AG08395 (cell line): ENCODE measurements around the gene CTCFL.
"Not testable (repeated sequence)": the region's sequence is repeated elsewhere in the genome, so short reads cannot be mapped to it uniquely, and the experiment has no call there.

Experiments
- DNase-seq: peaks from one replicate; pipeline ENCODE4 v3.0.0; 2012; ENCODE audit warnings: mixed read lengths, low spot score

CTCFL gene

DNA sequence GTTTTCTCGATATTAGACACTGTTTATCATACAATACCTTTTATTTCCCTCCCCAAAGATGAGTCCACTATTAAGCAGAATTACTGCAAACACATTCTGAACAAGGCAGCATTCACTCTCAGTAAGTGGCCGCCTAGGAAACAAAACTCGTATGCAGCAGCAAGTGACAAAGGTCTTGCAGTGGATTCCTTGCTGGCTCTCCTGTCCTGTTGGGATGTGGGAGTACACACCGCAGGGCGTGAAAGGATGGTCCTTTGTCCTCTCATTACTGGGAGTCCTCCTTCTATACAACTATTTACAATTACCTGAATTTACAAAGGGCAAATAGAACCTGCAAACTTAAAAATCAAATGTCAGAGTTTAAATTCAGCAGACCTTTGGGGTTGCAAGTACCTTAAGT lies 16.1 kb downstream of the CTCFL start:
- DNase-seq, result no peak

DNA sequence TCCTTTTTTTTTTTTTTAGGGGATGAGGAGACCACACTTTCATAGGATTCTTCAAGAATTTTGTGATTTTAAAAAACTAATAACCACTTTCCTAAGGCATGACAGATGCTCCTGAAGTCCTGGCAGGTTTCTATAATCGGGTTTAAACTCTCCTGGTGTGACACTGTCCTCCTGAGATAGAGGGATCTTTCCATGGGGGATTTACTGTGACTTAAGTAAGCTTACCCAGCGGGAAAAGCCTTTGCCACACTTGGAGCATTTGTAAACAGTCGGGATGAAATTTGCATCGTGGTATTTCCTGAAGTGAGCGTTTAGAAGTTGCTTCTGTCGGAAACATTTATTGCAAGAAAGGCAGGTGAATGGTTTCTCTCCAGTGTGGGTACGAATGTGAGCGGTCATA lies 16.6 kb downstream of the CTCFL start:
- no peak for DNase-seq

DNA sequence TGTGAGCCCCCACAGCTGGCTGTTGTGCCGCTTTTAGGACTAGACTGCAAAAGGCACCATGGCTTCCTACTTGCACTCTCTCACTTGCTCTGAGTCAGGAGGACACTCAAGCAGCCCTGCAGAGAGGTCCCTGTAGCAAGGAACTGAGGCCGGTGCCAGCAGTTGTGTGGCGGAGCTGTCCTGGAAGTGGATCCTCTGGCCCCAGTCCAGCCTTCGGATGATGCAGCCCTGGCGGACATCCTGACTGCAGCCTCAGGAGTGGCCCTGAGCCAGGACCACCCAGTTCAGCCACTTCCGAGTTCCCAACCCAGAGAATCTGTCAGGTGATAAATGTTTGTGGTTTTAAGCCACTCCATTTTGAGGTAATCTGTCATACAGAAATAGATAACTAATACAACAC lies 17.5 kb downstream of the CTCFL start:
- peak; percentile 12 for DNase-seq

DNA sequence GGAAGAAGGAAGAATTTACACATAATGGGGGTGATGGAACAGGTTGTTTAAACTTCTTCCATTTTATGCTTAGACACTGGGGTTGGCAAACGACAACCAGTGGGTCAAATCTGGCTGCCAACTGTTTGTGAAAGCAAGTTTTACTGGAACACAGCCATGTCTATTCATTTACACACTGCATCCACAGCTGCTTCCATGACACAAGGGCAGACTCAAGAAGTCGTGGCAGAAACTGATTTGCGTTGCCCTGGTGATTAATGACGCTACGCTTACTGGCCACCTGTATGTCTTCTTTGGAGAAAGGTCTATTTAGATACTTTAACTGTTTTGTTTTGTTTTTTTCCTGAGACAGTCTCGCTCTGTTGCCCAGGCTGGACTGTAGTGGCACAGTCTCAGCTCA lies 19.0 kb downstream of the CTCFL start:
- DNase-seq, result no peak

DNA sequence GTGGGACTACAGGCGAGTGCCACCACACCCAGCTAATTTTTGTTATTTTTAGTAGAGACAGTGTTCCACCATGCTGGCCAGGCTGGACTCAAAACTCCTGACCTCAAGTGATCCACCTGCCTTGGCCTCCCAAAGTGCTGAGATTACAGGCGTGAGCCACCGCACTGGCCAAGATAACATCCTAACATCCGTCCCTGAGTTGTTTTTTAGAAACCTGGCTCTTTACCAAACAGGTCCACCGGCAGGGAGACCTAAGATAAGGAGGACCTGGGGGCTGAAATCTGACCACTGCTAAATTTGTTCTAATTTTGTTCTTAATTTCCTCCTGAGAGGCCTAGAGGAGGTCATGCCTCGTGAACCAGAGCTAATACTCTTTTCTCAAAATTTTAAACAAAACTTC lies 20.5 kb downstream of the CTCFL start:
- DNase-seq, result no peak

DNA sequence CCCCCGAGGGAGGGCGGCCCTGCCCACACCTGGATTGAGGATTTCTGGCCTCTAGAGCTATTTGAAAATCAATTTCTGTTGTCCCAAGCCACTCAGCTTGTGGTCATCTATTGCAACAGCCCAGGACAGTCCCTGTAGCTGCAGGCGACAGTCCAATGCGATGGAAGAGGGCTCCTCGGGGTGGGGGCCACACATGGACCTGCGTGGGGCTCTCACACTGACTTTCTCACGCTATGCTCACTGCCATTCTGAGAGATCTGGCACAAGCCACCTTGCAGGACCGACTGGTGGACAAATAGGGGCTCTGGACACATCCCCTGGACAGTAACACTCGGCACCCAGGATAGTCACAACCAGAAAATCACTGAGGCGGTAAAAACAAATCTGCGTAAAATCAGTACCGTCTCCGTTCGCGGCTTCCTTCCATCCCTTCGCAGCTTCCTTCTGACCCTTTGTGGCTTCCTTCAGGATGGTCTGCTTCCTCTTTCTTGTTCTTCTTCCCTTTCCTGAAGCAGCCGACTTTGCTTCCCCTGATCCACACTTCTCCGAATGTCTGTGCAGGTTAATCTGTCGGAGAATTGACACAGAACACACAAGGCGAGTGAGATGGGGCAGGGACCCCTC lies 21.8 kb downstream of the CTCFL start:
- no peak for DNase-seq

DNA sequence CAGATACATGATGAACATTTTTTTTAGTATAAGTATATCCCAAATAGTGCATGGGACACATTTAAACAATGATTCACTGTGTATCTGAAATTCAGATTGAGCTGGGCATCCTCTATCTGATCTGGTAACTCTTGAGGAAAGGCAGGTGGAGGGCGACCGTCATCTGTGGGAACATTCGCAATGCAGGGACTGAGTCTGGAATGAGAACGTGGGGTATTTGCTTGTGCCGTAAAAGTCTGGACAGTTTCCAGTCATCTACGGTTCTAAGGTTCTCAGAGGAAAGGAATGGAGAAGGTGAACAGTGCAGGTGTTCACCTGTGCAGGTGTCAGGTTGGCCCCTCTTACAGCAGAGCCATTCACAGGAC lies 22.6 kb downstream of the CTCFL start:
- DNase-seq, result no peak

DNA sequence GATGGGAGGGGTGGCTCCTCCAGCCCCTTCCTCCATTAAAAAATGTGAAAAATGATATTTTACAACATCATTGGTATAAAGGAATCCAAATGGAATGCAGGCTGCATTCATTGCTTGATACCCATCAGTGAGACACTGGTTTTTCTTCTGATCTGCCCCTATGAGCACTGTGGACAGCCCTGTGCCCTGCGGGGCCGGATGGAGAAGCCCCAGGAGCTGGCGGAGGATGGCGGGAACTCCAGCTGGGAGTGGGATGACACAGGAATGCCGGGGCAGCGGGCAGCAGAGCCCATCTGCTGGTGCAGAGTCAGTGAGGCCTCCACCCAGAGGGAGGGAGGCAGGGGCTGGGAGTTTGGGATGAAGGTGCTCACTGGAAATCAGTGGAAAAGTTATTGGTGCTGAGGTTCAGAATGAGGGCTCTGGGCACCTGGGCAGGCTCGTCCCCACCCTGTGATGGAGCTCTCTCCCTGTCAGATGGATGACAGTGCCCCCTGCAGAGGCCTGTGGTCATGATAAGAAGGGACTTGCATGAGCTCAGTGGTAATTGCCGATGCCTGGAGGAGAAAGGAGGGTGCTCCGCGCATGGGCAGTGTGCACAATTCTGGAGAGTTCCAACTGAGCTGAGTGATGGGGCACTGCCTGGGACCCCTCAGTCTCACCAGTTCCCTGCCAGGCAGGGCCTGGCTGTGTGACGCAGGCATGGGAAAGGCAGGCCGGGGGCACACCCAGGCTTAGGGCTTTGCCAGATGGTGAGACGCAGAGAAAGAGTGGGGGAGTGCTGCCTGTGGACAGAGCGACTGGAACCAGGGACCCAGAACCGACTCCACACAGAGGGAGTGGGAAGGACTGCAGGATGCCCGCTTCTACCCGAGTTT lies 23.2 kb downstream of the CTCFL start:
- DNase-seq, result peak; percentile 42

DNA sequence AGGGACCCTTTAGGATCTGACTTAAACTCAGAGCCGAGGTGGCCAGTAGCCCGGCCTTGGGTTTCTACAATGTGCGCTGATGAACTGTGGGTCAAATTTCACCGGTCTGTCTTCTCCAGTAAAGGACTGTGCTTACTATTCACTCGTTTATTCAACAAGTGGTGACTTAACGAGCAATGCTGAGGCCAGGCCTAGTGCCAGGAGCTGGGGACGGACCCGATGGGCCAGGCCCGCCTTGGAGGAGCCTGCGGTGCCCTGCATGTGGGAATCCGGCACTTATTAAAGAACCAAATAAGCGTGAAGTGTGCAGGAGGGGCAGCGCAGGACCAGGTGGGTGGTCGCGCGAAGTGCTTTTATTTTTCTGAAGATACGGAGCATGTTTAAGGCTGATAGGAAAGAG lies 24.0 kb downstream of the CTCFL start:
- DNase-seq, result no peak

DNA sequence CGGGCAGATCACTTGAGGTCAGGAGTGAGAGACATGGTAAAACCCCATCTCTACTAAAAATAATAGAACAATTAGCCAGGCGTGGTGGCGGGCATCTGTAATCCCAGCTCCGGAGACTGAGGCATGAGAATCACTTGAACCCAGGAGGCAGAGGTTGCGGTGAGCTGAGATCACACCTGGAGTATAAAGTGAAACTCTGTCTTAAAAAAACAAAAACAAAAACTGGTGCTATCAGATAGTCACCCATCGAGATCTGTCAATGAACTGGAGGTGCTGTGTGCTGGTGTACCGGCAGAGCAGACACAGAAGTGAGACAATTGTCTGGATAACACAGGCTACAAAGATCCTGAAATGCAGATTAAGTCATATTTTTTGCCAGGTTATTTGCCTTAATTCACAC lies 24.7 kb downstream of the CTCFL start:
- DNase-seq, result no peak

DNA sequence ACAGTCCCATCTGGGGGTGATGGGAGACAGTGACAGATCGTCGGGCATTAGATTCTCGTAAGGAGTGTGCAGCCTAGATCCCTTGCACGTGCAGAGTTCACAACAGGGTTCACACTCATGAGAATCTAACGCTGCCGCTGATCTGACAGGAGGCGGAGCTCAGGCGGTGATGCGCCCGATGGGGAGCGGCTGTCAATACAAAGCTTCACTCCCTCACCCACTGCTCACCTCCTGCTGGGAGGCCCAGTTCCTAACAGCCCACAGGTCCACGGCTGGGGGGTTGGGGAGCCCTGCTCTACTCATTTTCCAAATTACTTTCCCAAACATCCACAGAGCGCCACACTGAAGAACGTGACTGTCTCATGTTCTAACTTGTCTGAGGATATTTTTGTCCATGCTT lies 25.3 kb downstream of the CTCFL start:
- no peak for DNase-seq

DNA sequence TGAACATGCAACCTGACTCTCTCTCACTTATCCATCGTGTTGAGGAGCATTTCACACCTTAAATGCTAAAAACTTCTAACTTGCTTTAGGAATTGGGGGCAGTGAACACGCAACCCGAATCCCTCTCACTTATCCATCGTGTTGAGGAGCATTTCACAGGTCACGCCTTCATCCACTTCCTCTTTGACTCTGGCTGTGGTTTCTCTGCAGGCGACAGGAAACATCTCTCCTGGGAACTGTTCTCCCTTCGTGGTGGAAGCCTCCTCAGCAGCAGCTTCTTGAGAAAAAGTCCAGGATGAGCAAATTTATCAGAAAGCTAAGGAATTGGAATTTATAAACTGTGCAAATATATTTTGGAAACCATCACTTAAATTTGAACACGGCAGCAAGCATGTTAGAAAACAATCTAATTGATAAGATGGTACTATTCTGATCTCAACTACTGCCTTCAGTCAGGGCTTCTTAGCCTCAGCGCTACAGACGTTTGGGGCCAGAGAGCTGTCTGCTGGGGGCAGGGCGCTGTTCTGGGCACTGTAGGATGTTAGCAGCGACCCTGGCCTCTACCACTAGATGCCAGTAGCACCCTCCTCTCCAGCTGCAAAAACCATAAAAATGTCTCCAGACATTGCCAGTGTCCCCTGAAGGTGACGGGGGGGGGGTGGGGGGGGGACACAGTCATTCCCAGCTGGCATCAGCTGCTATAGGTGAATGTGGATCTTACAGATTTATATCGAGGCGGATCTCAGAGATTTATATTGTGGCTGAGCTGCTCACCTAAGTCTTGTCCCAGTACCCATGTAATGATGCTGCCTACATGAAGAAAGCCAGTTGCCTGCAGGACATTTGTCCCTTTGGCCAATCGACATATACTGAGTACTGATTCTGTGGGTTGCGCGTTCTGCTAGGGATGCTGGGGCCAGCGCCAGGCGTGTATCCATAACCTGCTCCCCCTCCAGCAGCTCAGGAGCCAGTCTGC lies 26.2 kb downstream of the CTCFL start:
- DNase-seq, result peak; percentile 24

DNA sequence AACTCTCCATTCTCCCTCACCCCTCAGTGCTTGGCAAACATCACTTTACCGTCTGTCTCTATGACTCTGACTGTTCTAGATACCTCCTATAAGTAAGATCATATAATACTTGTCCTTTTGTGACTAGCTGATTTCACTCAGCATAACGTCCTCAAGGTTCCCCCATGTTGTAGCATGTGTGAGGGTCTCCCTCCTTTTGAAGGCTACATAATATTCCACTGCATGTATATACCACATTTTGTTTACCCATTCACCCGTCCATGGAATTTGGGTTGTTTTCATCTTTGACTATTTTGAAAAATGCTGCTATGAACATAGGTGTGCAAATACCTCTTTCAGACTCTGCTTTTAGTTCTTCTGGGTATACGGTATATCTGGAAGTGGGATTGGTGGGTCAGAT lies 28.3 kb downstream of the CTCFL start:
- no peak for DNase-seq

DNA sequence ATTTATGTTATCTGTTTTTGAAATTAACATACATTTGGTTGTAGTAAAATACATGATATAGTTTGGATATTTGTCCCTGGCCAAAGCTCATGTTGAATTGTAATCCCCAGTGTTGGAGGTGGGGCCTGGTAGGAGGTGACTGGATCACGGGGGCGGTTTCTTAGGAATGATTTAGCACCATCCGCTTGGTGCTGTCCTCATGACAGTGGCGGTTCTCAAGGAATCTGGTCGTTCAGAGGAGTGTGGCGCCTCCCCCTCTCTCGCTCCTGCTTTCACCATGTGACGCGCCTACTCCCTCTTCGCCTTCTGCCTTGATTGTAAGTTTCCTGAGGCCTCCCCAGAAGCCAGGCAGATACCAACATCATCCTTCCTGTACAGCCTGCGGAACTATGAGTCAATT lies 29.0 kb downstream of the CTCFL start:
- DNase-seq, result no peak

DNA sequence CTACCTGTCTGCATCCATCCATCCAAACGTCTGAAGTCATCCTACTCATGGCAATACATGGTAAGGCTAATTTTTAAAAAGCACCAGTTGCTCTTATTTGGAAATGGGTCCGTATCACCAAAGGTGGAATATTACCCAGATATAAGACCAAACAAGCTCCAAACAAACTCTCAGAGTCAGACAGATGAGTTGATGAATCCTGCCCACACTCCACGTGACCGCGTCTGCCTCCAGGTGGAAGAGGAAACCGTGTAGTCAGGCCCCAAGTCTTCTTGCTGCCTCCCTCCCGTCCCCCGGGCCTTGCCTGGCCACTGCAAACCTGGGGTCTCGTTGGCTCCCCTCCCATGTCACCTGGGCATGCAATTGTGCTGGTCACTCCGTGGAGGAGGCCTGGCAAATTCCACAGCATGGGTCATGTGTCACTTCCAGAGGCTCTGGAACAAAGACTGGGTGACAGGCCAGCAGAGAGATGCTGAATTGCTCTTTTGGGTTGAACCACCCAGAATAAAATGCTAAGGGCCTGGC lies 31.8 kb downstream of the CTCFL start:
- no peak for DNase-seq

DNA sequence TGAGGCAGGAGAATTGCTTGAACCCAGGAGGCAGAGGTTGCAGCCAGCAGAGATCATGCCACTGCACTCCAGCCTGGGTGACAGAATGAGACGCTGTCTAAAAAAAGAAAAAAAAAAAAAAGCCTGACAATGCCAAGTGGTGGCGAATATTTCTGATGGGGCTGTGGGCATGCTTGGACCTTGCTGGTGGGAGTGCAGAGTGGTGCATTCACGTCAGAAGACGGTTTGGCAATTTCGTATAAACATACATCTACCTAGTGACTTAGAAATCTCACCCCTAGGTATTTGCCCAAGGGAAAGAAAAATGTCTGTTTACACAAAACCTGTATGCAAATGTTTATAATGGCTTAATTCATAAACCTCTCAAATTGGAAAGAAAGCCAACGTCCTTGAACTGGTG lies 33.6 kb downstream of the CTCFL start:
- DNase-seq, result no peak

DNA sequence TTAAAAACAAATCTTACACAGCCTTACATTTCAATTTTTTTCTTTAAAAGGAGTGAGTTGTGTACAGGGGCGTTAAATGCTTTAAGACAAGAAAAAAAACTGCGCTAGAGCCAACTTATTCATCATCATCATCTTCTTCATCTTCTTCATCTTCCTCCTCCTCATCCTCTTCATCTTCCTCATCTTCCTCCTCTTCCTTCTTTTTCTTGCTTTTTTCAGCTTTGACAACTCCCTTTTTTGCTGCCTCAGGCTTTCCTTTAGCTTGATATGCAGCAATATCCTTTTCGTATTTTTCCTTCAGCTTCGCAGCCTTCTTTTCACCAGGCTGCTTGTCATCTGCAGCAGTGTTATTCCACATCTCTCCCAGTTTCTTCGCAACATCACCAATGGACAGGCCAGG lies 36.7 kb downstream of the CTCFL start:
- DNase-seq, result not testable (repeated sequence)

DNA sequence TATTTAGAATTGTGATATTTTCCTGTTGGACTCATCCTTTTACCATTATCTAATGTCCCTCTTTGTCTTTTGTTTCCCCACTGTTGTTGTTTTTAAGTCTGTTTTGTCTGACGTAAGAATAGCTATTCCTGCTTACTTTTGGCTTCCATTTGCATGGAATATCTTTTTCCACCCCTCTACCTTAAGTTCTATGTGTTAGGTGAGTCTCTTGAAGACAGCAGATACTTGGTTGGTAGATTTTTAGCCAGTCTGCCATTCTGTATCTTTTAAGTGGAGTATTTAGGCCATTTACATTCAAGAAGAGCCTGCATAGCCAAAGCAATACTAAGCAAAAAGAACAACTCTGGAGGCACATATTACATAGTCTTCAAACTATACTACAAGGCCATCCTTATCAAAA lies 39.2 kb downstream of the CTCFL start:
- DNase-seq, result no peak

DNA sequence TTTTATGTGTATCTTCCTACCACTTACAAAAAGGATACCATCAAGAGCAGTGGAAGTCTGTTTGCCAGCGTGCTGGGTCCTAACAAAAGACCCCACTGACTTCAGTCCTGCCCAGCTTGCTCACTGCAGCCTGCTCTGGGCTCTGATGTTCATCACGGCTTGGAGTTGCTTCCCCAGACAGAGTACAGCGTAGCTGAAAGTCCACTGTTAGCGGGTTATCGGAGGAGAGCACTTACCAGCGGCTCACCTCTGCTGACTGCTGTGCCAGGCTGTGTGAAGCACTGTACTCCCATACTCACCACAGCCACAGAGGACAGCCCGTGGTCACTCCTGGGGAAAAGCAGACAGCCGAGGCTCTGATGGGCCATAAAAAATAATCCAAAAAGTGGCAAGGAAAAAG lies 40.2 kb downstream of the CTCFL start:
- DNase-seq, result no peak

DNA sequence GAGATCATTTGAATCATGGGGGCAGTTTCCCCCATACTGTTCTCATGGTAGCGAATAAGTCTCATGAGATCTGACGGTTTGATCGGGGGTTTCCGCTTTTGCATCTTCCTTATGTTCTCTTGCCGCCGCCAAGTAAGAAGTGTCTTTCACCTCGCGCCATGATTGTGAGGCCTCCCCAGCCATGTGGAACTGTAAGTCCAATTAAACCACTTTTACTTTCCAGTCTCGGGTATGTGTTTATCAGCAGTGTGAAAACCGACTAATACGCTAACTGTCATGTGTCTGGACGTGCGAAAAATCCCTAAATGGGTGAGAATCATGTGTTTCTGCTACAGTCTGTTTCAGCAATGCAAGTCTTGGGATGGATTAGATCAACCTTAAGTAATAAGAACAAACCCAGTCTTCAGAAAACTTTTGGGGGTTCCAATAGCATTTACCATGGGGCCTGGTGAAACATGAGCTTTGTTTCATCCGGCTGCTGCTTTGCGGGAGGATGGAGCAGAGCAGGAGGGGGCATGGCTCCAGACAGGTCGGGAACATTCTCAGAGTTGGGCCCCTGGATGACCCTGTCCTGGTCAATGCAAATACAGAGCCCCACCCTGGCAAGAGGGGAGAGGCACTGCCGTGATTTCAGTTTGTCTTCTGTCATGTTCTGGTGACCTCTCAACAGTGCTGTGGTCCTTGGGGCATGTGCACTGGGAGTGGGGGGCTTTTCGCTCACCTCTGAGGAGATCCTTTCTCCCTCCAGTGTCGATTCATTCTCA lies 41.5 kb downstream of the CTCFL start:
- no peak for DNase-seq

DNA sequence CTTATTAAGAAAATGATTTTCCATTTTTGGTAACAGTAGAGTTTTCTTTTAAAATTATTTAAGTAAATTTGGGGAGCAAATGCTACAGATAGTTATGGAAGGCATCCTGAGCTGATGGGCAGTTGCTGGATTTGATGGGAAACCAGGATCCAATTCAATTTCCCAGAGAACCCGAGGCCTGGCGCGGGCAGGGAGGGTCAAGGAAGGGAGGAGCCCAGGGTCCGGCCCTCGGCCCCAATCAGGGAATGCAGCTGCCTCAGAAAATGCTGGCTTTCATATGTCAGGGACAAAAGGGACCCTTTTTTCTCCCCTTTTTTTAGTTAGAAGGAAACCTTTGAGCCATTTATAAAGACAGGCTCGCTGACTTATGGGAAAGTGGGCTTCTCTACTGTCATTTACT lies 42.1 kb downstream of the CTCFL start:
- no peak for DNase-seq

DNA sequence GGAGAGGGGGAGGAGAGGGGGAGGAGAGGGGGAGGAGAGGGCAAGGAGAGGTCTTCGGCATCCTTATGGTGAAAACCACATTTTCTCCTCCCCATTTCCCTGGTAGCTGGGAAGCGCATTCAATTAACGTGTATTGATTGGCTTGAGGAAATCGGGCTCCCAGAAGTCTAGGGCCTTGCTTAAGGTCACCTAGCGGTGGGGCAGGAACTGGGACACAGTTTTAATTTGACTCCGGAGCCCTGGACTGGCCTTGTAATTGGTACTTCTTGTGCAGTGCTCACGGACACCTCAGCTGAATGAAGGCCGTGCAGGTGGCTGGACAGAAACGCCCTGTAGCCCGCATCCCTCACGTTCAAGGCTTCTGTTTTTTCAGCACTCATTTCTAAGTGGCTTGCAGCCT lies 42.8 kb downstream of the CTCFL start:
- no peak for DNase-seq
